SH-SY5Y (cell line): ENCODE measurements around the gene GRIK2.

Experiments
- GATA2 ChIP-seq: IDR thresholded peaks from 2 replicates; pipeline ENCODE4 v1.6.1; 2011; ENCODE audit warnings: mild to moderate bottlenecking, low read depth, low read length
- GATA3 ChIP-seq: IDR thresholded peaks from 2 replicates; pipeline ENCODE4 v1.6.1; 2011; ENCODE audit warnings: low read depth, mild to moderate bottlenecking, low read length, moderate library complexity

GRIK2 gene

GRCh38 chr6:101393251-101393828 is at the start of gene GRIK2:
Gene GRIK2 (plus strand): TSS chr6:101393708.
- TF ChIP-seq GATA2: no peak; the same call in 1 of the 2 replicates
- TF ChIP-seq GATA3: no peak

- TF ChIP-seq GATA2: no peak
- TF ChIP-seq GATA3: no peak
These were observed 48.6 kb upstream of the GRIK2 start for GRCh38 chr6:101344885-101345284.

DNA sequence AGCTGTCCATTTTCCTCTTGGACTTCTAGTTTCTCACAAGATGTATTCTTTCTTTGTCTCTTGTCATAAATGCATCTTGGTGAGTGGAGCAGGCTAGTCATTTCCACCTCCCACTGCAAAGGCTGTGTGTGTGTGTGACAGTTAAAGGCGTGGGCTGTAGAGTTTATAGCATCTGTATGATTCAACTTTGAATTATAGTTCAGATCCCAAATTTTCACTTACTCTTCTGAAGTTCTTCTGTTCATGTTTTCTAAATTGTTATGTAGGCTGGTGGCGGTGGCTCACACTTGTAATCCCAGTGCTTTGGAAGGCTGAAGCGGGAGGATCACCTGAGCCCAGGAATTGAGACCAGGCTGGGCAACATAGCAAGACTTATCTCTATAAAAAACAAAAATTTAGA is 44.7 kb upstream of the GRIK2 start:
- TF ChIP-seq GATA3 (no peak), GATA2 (no peak)

- TF ChIP-seq GATA3 (no peak), GATA2 (no peak)
These were observed 42.3 kb upstream of the GRIK2 start for GRCh38 chr6:101351173-101351572.

- TF ChIP-seq GATA2 (no peak), GATA3 (no peak)
These were observed 41.2 kb upstream of the GRIK2 start for GRCh38 chr6:101352316-101352715.

DNA sequence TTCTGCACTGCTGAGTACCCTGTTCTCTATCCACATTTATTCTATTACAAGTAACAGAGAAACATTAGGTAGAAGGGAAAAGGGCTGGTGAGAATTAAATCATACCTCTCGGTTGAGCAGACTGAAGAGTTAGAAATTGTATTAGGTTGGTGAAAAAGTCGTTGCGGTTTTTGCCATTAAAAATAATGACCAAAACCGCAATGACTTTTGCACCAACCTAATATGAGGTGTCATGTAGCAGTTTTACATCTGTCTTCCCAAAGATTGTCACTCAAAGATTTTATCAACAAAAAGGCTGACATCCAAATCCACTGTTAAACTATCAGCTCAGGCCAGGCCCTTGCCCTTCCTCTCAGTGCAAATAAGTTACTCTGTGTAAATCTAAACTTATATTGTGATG is 28.3 kb upstream of the GRIK2 start:
- TF ChIP-seq GATA2 (no peak), GATA3 (no peak)

DNA sequence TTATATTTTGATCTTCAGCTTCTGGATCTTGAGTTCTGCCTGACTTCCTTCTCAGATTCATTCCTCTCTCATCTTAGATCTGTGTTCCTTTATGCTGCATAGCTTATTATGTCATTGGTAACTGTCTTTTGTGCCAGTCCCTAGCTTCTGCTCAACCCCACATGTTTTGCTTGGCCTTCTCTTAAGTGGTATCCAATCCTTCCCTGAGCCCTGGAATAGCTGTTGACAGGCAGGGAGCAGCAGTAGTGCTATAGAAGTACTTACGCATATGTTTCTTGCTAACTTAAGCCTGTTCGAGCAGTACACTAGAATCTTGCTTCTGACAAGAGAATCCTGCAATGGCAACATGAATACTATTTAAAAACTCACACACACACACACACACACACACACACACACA is 13.6 kb upstream of the GRIK2 start:
- TF ChIP-seq GATA2: no peak
- no peak for TF ChIP-seq GATA3

GRCh38 chr6:101380897-101381630 is 12.4 kb upstream of the GRIK2 start:
- TF ChIP-seq GATA3: no peak
- no peak for TF ChIP-seq GATA2

DNA sequence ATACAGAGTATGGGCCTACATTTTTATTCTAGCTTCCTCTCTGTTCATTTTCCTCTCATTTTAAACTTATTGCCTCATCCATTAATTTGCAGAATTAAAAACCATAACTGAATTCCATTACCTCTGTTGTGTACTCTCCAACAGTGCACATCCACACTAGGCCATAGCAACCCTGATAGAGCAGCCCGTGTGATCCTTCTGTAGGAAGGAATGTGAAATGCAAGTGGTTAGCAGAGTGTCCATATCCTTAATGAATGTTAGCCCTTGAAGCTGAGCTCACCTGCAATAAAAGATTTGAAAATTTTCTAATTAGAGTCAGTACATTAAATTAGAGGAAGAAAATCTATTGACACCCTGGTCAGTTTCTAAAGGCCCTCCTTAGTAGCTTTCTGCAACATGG is 6.5 kb upstream of the GRIK2 start:
- TF ChIP-seq GATA2: no peak
- TF ChIP-seq GATA3: no peak

GRCh38 chr6:101391772-101392585 is 1.5 kb upstream of the GRIK2 start:
- no peak for TF ChIP-seq GATA3
- TF ChIP-seq GATA2: no peak

DNA sequence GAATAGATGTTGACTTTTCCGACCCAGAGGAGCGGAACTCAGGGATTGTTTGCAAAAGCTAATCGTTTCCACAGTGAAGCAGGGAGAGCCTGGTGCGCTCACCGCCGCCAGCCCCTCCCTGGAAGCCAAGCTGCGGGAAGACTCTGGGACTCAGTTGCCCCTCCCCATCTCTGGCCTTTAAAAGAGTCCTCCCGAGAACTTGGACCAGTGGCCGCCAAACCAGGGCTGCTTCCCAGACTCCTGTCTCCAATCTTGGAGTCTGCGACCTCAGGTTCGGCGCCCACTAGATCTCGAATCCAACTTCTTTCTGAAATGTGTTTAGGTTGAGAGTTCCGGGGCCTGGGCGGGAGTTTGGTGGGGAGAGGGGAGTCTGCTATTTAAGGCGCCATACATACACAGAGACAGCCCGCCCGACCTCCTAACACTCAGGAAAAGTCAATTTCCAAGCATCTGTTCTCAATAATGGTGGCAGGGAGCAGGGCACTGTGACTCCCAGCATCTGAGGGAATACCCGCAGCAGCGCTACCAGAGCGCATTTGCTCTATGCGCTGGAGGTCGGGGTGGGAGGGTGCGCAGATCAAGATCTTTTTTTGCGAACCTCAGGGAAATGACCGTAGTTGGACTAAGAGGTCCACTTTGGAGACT is 800 bp upstream of the GRIK2 start:
- TF ChIP-seq GATA3: no peak
- no peak for TF ChIP-seq GATA2

GRCh38 chr6:101393829-101394251 is 332 bp downstream of the GRIK2 start:
- TF ChIP-seq GATA3 (no peak), GATA2 (no peak)

- TF ChIP-seq GATA3: no peak
- TF ChIP-seq GATA2: no peak
These were observed 1.4 kb downstream of the GRIK2 start for GRCh38 chr6:101394936-101395335.

DNA sequence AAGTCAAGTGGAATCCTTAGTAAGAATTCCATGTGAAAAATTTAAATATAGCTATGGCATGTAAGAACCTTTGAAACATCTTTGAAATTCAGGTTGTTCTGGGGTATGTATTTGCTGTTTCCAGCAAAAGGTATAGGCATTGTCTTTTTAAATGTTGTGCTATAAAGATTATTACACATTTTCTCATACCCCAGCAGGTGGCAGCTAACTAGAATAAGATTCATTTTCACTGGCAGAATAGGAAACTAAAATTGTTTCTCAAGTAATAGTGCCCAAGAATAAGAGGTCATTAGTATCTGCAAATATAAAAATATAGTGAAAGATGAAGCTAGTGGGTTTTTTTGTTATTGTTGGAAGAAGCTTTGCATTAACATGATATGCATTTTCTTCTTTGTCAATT is 1.8 kb downstream of the GRIK2 start:
- no peak for TF ChIP-seq GATA2
- no peak for TF ChIP-seq GATA3

DNA sequence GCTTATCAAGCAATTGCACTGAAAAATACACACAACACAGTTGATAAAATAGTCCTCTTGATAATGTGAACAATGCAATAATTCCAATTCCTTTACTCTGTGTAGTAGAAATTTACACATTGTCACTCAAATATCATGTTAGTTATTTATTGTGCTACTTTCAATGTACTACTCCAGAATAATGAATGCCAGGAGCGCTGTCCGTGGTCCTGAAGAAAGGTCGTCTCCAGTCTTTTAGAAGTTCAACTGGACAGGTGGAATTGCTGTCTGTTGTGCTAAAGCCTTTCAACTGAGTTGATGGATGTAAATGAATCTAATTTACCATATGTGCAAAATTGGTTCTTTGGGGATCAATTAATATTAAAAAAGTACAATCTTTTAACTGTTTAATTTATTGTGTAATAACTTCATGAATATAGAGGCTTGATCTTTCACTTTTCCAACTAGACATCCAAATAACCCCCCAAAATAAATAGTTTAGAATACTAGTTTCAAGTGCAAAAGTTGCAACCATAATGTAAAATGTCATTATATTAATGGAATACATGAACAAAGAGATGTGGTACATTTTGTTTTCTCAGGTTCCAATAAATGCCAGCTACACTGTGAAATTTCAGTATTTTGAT is 3.2 kb downstream of the GRIK2 start:
- no peak for TF ChIP-seq GATA3
- no peak for TF ChIP-seq GATA2
